SK-N-SH treated with all-trans-retinoic acid at 6 μM for 48 hours (cell line): ENCODE data around the gene SPIN2A.

Source experiments
- ARNTL ChIP-seq: fragments of 450-650 bp; formaldehyde crosslinking; IDR thresholded peaks from 2 replicates; pipeline ENCODE4 v1.5.0; 2020; ENCODE audit warnings: low read depth, mild to moderate bottlenecking, moderate library complexity, borderline replicate concordance
- PATZ1 ChIP-seq: fragments of 250-450 bp; sonication (Bioruptor Pico); IDR thresholded peaks from 2 replicates; pipeline ENCODE4 v1.8.0; 2020; ENCODE audit warnings: mild to moderate bottlenecking, moderate library complexity, borderline replicate concordance
- ZFP30 ChIP-seq: fragments of 450-650 bp; formaldehyde crosslinking; IDR thresholded peaks from 2 replicates; pipeline ENCODE4 v1.5.0; 2022; ENCODE audit warnings: mild to moderate bottlenecking, moderate library complexity

- TF ChIP-seq ARNTL (no peak), ZFP30 (no peak), PATZ1 (CRISPR knock-in tag) (no peak)
Measured at GRCh38 chrX:57138674-57139073, 1.5 kb upstream of the SPIN2A start.
